NCI-H2196 (cell line): Measurements from ENCODE around the gene KCNJ6.
"Not testable (repeated sequence)": the region's sequence is repeated elsewhere in the genome, so short reads cannot be mapped to it uniquely, and the experiment has no call there.

Experiments
- DNase-seq: peaks from one replicate; lab custom pipeline; 2025; ENCODE audit not compliant: unreplicated experiment; lab: John Stamatoyannopoulos, UW

KCNJ6 gene

DNA sequence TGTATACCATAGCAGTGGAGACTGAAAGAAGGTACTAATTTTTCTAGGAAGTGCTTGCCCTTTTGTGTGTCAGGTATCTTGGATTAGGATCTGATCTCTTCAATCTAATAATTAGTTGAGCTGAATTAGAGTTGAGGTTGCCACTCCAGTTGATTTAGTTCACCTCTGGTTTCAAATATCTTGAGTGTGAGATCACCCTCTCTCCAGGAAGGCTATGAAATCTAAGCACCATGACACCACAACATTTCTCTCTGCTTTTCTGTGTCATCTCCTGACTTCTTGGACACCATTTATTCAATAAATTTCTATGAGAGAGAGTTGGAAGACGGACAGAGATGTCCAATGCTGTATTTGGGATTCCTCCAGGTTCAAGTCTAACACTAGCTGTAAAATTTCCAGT lies 336.9 kb downstream of the KCNJ6 start:
- no peak for DNase-seq

DNA sequence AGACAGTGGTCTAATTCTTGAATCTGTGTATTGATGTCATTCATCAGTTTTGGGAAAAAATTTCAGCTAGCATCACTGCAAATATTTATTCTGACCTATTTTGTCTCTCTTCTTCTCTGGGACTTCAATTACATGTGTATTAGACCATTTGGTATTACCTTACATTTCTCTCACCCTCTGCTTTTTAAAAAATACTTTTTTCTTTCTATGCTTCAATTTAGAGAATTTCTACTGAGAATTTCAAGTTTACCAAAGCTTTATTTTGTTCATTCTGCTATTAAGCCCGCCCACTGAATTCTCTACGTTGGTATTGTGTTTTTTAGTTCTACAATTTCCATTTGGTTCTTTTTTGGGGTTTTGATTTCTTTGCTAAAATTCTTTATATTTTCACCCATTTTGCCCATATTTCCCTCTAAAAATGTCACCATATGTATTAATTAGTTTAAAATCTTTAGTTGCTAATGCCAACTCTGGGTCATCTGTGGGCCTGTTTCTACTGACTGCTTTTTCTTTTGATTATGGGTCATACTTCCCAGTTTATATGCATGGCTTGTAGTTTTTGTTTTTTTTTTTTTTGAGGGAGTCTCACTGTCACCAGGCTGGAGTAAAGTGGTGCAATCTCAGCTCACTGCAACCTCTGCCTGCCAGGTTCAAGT lies 337.7 kb downstream of the KCNJ6 start:
- no peak for DNase-seq

DNA sequence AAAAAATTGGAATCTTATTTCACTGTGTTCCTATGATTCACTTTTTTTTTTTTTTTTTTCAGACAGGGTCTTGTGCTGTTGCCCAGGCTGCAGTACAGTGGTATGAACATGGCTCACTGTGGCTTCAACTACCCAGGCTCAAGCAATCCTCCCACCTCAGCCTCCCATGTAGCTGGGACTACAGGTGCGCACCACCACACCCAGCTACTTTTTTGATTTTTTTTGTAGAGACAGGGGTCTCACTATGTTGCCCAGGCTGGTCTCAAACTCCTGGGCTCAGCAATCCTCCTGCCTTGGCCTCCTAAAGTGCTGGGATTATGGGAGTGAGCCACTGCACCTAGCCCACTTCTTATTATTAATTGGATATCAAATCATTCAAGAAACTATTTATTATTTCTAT lies 339.3 kb downstream of the KCNJ6 start:
- DNase-seq, result not testable (repeated sequence)

GRCh38 chr21:37575580-37575979 lies 340.7 kb downstream of the KCNJ6 start:
- DNase-seq, result no peak

- no peak for DNase-seq
Measured at GRCh38 chr21:37574751-37575150, 341.5 kb downstream of the KCNJ6 start.

DNA sequence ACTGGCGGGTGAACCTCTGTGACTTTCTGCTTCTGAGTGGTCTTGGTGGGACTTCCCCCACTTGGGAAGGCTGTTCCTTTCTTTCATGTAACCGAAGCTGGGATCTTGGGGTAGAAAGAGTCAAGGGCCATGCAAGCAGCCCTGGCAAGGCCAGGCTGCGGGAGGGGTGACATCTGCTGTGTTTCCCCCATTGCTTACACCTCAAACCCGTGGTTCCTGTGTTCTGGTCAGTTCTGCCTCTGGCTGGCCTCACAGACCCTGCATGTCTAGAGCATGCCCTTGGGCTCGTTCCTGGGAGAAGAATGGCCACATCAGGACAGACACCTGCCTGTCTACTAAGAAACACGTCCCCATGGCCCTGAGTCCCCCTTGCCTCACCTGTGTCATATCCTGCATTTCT lies 341.9 kb downstream of the KCNJ6 start:
- DNase-seq, result no peak

DNA sequence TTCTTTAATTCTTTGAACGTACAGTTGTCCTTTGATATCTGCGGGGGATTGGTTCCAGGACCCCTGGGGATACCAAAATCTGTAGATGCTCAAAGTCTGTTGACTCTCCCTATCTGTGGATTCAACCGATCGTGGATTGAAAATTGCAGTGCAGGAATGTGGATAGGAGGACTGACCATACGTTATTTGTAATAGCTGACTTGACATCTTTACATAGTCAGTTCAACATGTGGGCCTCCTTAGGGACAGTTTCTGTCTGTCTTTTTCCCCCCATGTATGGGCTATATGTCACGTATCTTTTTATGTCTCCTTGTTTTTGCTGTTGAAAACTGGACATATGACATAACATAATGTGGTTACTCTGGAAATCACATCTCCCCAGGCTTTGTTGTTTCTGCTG lies 344.8 kb downstream of the KCNJ6 start:
- DNase-seq, result no peak

- DNase-seq, result no peak
Measured at GRCh38 chr21:37568916-37569315, 347.3 kb downstream of the KCNJ6 start.

DNA sequence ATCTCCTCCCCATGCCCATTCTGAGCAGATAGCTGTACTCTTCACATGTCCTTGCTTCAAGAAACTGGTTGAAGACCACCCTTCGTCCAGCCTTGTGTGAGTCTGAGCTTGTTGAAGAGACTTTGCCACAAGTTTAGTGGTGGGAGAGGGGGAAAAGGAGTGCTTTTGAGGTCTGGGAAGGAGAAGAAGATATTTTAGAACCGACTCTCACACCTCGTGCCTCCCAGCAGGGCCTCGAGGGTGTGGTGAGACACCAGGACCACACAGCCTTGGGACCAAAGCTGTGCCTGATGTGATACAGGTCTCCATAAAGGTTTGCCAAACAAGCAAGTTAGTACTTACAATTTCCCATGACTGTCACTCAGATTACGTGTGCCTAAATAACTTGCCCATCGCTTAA lies 347.8 kb downstream of the KCNJ6 start:
- DNase-seq, result no peak

DNA sequence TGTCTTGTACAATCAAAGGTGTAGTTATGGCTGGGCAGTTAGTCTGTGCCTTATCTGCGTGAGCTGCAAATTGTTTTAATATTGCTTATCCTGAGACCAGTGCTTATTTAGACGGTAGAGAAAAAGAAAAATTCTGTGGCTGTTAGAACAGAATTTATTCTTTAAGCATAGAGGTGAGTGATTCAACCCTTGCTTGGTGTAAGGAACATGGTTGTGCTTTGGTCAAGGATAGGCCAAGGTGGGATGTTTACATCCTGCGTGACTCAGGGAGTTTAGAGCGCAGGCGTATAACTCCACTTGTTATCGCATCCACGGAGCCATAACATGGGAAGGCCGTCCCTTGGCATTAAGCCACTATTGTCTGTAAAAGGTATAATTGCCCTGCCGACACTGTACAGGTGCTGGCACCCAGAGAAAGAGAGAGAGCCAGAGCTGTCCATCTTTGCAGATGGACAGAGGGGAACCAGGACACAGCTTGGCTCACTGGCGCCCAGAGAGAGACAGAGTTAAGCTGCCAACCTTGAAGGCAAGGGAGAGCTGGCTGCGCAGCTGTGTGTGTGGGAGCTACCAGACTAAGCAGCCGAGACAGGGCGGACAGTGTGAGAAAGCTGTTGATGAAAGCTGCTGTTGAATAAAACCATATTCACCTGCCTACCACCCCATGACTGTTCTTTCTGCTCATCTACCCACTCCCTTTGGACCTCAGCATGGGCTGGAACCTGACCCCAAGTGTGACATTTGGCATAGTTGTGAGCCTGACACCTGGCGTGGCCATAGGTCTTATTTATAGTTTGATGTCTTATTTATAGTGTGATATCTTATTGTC lies 349.3 kb downstream of the KCNJ6 start:
- DNase-seq, result no peak

- DNase-seq, result no peak
Measured at GRCh38 chr21:37565530-37566223, 350.6 kb downstream of the KCNJ6 start.

GRCh38 chr21:37564924-37565529 lies 351.2 kb downstream of the KCNJ6 start:
- DNase-seq, result no peak

DNA sequence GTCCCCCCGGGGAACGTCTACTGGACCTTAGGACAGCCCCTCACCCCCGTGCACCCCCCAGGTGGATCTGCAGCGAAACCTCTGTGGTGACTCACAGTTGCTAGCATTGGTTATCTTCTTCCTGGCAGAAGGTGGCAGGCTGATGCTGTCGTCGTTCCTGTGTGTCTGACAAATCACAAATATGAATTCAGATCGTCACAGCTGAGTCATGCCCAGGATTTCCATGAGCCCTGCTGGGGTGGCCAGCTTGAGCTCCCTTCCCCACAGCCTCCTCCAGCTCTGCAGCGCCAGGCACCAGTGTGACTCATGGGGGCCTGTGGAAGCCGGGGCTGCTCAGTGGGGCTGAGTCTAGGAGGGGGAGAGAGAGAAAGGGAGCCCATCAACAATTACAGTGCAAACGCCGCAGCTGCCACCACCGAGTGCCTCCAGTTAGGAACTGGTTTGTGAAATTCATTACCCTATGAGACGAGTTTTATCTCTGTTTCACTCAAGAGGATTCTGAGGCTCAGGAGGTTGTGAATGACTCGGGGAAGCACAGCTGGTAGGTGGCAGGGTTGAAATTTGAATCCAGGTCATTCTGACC lies 351.8 kb downstream of the KCNJ6 start:
- peak; percentile 86 for DNase-seq

DNA sequence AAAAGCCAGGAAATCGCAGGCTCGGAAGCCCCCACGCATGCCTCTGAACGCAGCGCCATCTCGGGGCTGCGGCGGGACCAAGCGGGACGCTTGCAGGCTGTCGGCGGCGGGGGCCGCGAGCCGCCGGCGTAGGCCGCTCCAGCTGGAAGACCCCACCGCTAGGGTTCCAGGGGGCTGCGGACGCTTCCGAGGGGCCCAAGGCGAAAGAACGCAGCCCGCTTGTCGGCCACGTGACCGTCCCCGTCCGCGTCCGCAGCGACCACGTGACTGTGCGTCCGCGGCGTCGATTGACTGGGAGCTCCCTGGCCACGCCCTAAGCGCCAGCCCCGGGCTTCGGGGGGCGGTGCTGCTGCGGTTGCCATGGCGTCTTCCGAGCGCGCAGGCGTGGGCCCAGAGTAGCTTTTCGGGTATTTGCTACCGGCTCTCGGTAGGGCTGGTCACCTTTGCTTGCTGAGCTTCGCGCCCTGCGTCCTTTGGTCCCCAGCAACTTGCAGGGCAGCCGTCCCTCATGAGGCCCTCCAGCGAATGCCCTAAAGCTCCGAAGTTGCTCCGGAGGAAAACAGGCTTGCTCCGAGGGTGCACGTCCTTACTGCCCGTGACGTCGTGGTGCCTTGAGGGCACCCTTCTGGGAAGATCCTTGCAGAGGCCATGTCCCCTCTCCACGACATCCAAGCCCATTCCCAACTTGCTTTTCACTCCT lies 352.5 kb downstream of the KCNJ6 start:
- peak; percentile 95 for DNase-seq

DNA sequence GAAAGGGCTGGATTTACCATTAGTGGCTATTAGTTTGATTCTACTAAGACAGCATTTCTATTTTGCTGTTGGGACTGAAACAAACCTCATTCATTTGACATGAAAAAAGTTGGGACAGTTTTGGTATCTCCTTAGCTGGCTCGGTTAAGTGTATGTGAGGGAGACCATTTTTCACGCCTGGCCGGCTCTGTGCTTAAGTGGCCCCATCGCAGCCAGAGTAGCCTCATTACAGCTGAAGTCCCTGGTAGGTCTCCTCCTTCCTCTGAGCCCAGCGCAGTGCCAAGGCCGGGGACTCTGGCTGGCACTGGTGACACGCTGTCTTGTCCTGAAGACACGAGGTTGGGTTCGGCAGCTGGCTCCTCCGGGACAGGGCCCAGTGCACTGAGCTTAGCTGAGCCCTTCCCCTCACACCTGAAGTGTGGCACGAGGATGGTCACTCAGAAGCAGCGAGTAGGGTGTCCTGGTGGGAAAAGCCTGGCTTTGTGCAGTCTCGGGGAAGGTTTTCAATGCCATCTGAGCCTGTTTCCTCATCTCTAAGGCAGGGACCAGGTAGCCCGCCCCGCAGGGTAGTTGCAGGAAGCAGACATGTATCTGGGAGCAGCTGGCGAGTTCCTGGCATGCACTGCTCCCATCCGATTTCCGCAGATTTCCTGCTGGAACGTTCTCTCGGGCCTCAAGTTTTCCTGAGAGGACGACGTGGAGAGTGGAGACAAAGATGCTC lies 353.2 kb downstream of the KCNJ6 start:
- DNase-seq, result peak; percentile 47

GRCh38 chr21:37561941-37562919 lies 354.0 kb downstream of the KCNJ6 start:
- DNase-seq, result no peak

DNA sequence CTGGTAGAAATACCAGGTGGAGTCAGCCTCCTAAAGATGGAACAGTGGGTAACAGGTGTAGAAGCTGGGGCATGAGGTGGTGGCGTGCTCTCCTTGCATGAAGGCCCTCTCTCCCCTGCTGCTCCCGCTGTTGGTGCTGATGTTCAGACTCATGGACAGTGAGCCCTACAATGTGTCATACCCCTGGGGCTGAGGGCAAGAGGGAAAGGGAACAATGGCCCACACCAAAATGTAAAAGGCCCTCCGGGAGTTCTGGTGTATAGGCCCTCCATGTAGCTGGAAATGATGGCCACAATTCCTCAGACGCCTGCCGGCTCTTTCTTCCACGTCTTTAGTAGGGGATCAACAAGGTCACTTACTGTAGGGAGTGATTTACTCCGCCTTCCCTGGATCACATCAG lies 354.8 kb downstream of the KCNJ6 start:
- no peak for DNase-seq

DNA sequence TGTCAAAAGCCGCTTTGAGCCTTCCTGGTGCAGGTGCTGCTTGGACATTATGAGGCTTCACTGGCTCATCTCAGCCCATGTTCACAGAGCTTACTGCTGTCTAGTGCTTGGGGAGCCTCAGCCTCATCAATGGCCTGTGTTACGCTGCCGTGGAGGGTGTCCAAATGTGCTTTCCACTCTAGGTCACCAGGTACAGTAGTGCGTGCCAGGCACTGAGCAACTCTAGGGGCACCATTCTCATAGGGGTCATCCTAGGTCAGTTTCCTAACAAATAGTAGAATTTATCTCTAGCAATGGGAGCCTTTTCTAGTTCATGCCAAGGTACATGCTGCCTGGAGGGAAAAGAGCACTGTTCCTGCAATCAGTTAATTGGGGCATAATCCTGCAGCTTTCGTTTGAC lies 355.9 kb downstream of the KCNJ6 start:
- DNase-seq, result no peak

DNA sequence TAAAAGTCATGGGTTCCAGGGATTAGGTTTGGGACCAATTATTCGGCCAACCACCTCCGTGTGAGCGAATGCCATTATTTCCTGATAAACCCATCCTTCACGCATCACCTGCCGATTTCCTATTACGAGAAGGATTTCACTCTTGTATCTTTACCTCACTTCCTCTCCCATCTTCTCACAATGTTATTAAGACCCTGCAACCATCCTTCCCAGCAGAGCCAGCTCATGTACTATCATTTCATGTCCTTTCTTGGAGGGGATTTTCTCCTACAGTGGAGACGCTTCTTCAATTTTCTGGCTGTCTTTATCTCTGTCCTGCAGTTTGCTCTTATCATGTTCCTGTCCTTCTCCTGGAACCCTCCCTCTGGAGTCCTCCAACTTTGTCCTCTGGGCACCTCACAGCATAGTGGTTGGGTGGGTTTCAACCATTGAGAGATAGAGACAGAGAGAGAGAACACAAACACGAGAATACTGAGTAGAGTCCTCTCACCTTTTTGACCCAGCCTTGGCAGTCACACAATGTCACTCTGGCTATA lies 357.5 kb downstream of the KCNJ6 start:
- no peak for DNase-seq
